ENCODE measurements around the gene NBPF12.
"Not testable (repeated sequence)": the region's sequence is repeated elsewhere in the genome, so short reads cannot be mapped to it uniquely, and the experiment has no call there.

GRCh38 chr1:146934390-146935223, 3.5 kb upstream of the NBPF12 start:
- not testable (repeated sequence) for TF ChIP-seq CTCF, POLR2A (IDR thresholded peaks at IDR 0.05)

Measured in stomach (tissue), 4 donors.